Lung (tissue), 12 donors: Measurements from ENCODE around the gene EPN1. TPM values are rescaled to one million over a fixed set of nuclear protein-coding genes. Genes with fewer than 3 reads are reported as not detected.
"Not testable (repeated sequence)": the region's sequence is repeated elsewhere in the genome, so short reads cannot be mapped to it uniquely, and the experiment has no call there.

Experiments used
- ATAC-seq: fragments of 200-7000 bp; cut with Tn5 transposase; one replicate; pipeline ENCODE4 v1.9.1; 2020; ENCODE audit warnings: moderate number of reproducible peaks; ENCODE audit not compliant: insufficient read depth, low FRiP score
- DNase-seq, 3 donors: peaks; one replicate each; pipeline ENCODE4 v3.0.0-alpha.2; 2013 to 2017
- H3K27ac ChIP-seq, 2 donors: one replicate each; pipeline ENCODE4 v1.5.1; 2013; ENCODE audit warnings: mild to moderate bottlenecking in 2 of 2, moderate library complexity in 2 of 2, control low read depth in 1 of 2, inconsistent platforms in 1 of 2, low read depth in 1 of 2, low read length in 1 of 2
- H3K27me3 ChIP-seq, 3 donors: one replicate each; pipeline ENCODE4 v1.5.1; 2013; ENCODE audit warnings: low read length in 2 of 3; ENCODE audit not compliant: control insufficient read depth in 3 of 3, insufficient read depth in 3 of 3
- H3K36me3 ChIP-seq, 4 donors: one replicate each; pipeline ENCODE4 v1.5.1; 2013; ENCODE audit warnings: low read length in 4 of 4, mild to moderate bottlenecking in 1 of 4, moderate library complexity in 1 of 4; ENCODE audit not compliant: control insufficient read depth in 4 of 4, insufficient read depth in 4 of 4
- H3K4me1 ChIP-seq, 5 donors: one replicate each; pipeline ENCODE4 v1.5.1; 2013; ENCODE audit warnings: low read length in 5 of 5, mild to moderate bottlenecking in 2 of 5, moderate library complexity in 1 of 5; ENCODE audit not compliant: control insufficient read depth in 5 of 5, insufficient read depth in 5 of 5
- H3K4me3 ChIP-seq: one replicate; pipeline ENCODE4 v1.5.1; 2013; ENCODE audit warnings: mild to moderate bottlenecking, control low read depth, moderate library complexity
- H3K9ac ChIP-seq, 2 donors: one replicate each; pipeline ENCODE4 v1.5.1; 2013; ENCODE audit warnings: low read length in 2 of 2, control low read depth in 1 of 2; ENCODE audit not compliant: insufficient read depth in 1 of 2
- H3K9me3 ChIP-seq, 4 donors: one replicate each; pipeline ENCODE4 v1.5.1; 2013; ENCODE audit warnings: low read length in 3 of 4, mild to moderate bottlenecking in 1 of 4, moderate library complexity in 1 of 4; ENCODE audit not compliant: control insufficient read depth in 4 of 4, insufficient read depth in 3 of 4
- CTCF ChIP-seq: IDR thresholded peaks from 2 replicates; pipeline ENCODE4 v1.5.1; 2012; ENCODE audit warnings: mild to moderate bottlenecking; ENCODE audit errors: control extremely low read depth, extremely low read depth
- WGBS, 2 donors: extraction: QIAGEN DNeasy Blood & Tissue Kit; methylation state at CpG; one replicate each; pipeline ENCODE4 v1.1.7; 2013; 5-methylcytosine and 5-hydroxymethylcytosine counted together
- polyA plus RNA-seq, 2 donors: library from polyadenylated mRNA; stranded (reverse); fragments of 200-250 nt; gene quantifications; one replicate each; pipeline ENCODE4 v1.2.1, GENCODE V29; 2013
- total RNA-seq, 2 donors: library from RNA; depleted of rRNA in 1 of 2; stranded (reverse); fragments of >200 nt in 1 of 2; gene quantifications; one replicate each; pipeline ENCODE4 v1.2.1, GENCODE V29; 2014 to 2021
- donor health status: control.
- donor health status: control.
- donor health status: Bipolar disorder and iron deficiency.
- donor health status: healthy.
- donor health status: DM: yes; HTN: yes; CAD: no.

The EPN1 gene
- total and polyA plus RNA-seq, 4 donors = 84.8 to 140 (median 99.5) TPM

- Histone ChIP-seq H3K27ac (no peak within 1 kb of the TSS), H3K27me3 (no peaks in the 10 kb centered on the region), H3K4me1 (no peaks in the 10 kb centered on the region), H3K9ac (no peak within 1 kb of the TSS), H3K36me3 (no peaks in the 10 kb centered on the region), H3K9me3 (no peaks in the 10 kb centered on the region), H3K4me3 (no peak within 1 kb of the TSS)
- no peak for TF ChIP-seq CTCF
- 90 to 96% methylated on average over 3 of the region's 3 CpGs for WGBS, 2 donors
- ATAC-seq (no peak), DNase-seq (no peak)
Observed at GRCh38 chr19:55738302-55738701, 63.3 kb downstream of the EPN1 start, which contains the start of gene NLRP9. TSS of gene NLRP9 (minus strand) at chr19:55738402. CDS start at chr19:55738374, 28 bp downstream.

GRCh38 chr19:55750715-55751114 is 75.7 kb downstream of the EPN1 start:
- no peak overlapping the region for H3K27ac ChIP-seq
- no peak for ATAC-seq
- H3K4me3 ChIP-seq = no peak overlapping the region
- H3K9me3 ChIP-seq = no peaks in the 10 kb centered on the region
- 91 to 93% methylated on average over 6 of the region's 6 CpGs for WGBS, 2 donors
- no peaks in the 10 kb centered on the region for H3K36me3 ChIP-seq
- no peaks in the 10 kb centered on the region for H3K27me3 ChIP-seq
- no peak for DNase-seq
- TF ChIP-seq CTCF = no peak
- H3K4me1 ChIP-seq = no peaks in the 10 kb centered on the region
- H3K9ac ChIP-seq = no peak overlapping the region

- no peak overlapping the region for H3K4me3 ChIP-seq
- no peaks in the 10 kb centered on the region for H3K9me3 ChIP-seq
- ATAC-seq (no peak), DNase-seq (no peak)
- WGBS, 2 donors = 63 to 70% methylated on average over 3 of the region's 3 CpGs
- no peak for TF ChIP-seq CTCF
- no peak overlapping the region for H3K27ac ChIP-seq
- no peaks in the 10 kb centered on the region for H3K4me1 ChIP-seq
- no peak overlapping the region for H3K9ac ChIP-seq
- no peaks in the 10 kb centered on the region for H3K27me3 ChIP-seq
- no peaks in the 10 kb centered on the region for H3K36me3 ChIP-seq
Observed at GRCh38 chr19:55753401-55753800, 78.4 kb downstream of the EPN1 start.

- DNase-seq, H3K4me1 ChIP-seq, H3K27me3 ChIP-seq, H3K9ac ChIP-seq, H3K9me3 ChIP-seq, H3K27ac ChIP-seq, H3K36me3 ChIP-seq, ATAC-seq, H3K4me3 ChIP-seq: not testable (repeated sequence)
- WGBS, 2 donors = 78 to 82% methylated on average over 4 of the region's 4 CpGs
Observed at GRCh38 chr19:55756808-55757207, 81.8 kb downstream of the EPN1 start.

GRCh38 chr19:55758797-55759196 is 83.8 kb downstream of the EPN1 start, which contains the start of gene RFPL4A:
TSS of gene RFPL4A (plus strand) at chr19:55759097. CDS start at chr19:55761801, 2,704 bp downstream.
- not testable (repeated sequence) for H3K9me3 ChIP-seq, ATAC-seq, H3K4me3 ChIP-seq, H3K27ac ChIP-seq, H3K27me3 ChIP-seq, H3K9ac ChIP-seq, DNase-seq, H3K4me1 ChIP-seq, H3K36me3 ChIP-seq
- WGBS, 2 donors = 92 to 94% methylated on average over 2 of the region's 3 CpGs
